SK-N-SH (cell line): ENCODE measurements around the gene SLC8A1.
A peak's percentile ranks its signal among the peaks of the same experiment; 100 is the strongest.

Experiments used
- CTCF ChIP-seq: fragments of 200-600 bp; sonication (generic); IDR thresholded peaks from 2 replicates; pipeline ENCODE4 v1.6.1; 2017; ENCODE audit warnings: antibody characterized with exemption, mild to moderate bottlenecking, moderate library complexity
- EP300 ChIP-seq, 2 experiments: IDR thresholded peaks; 2 replicates each; pipeline versions ENCODE4 v1.4.0 to v1.6.1; 2012; ENCODE audit warnings: borderline replicate concordance in 1 of 2, low read depth in 1 of 2, low read length in 1 of 2
- RCOR1 ChIP-seq: fragments of 150-350 bp; IDR thresholded peaks from 2 replicates; pipeline ENCODE4 v1.6.1; 2017; ENCODE audit warnings: antibody characterized with exemption, low read length
- TAF1 ChIP-seq: IDR thresholded peaks from 2 replicates; pipeline ENCODE4 v1.6.1; 2012; ENCODE audit warnings: low read depth, mild to moderate bottlenecking, low read length, moderate library complexity, borderline replicate concordance
- TF ChIP-seq, protein P1 (sequence below): IDR thresholded peaks from 2 replicates; pipeline ENCODE4 v1.6.1; 2012; ENCODE audit warnings: mild to moderate bottlenecking, low read depth, low read length, moderate library complexity
- TF ChIP-seq, protein P2 (sequence below): IDR thresholded peaks from 2 replicates; pipeline ENCODE4 v1.4.0; 2012; ENCODE audit warnings: low read depth

- TF ChIP-seq CTCF, result no peak
- TF ChIP-seq RCOR1, result peak; percentile 78
- no peak for TF ChIP-seq TAF1
- TF ChIP-seq, protein P1, sequence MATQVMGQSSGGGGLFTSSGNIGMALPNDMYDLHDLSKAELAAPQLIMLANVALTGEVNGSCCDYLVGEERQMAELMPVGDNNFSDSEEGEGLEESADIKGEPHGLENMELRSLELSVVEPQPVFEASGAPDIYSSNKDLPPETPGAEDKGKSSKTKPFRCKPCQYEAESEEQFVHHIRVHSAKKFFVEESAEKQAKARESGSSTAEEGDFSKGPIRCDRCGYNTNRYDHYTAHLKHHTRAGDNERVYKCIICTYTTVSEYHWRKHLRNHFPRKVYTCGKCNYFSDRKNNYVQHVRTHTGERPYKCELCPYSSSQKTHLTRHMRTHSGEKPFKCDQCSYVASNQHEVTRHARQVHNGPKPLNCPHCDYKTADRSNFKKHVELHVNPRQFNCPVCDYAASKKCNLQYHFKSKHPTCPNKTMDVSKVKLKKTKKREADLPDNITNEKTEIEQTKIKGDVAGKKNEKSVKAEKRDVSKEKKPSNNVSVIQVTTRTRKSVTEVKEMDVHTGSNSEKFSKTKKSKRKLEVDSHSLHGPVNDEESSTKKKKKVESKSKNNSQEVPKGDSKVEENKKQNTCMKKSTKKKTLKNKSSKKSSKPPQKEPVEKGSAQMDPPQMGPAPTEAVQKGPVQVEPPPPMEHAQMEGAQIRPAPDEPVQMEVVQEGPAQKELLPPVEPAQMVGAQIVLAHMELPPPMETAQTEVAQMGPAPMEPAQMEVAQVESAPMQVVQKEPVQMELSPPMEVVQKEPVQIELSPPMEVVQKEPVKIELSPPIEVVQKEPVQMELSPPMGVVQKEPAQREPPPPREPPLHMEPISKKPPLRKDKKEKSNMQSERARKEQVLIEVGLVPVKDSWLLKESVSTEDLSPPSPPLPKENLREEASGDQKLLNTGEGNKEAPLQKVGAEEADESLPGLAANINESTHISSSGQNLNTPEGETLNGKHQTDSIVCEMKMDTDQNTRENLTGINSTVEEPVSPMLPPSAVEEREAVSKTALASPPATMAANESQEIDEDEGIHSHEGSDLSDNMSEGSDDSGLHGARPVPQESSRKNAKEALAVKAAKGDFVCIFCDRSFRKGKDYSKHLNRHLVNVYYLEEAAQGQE, result no peak
- TF ChIP-seq, protein P2, sequence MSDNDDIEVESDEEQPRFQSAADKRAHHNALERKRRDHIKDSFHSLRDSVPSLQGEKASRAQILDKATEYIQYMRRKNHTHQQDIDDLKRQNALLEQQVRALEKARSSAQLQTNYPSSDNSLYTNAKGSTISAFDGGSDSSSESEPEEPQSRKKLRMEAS, result no peak
- peak in 1 of 2 experiments; percentile 77; a peak in 2 of 4 replicates for TF ChIP-seq EP300 (IDR thresholded peaks at IDR 0.05; ENCODE audit: borderline replicate concordance in 1 of 2, low read depth in 1 of 2, low read length in 1 of 2)
Observed at GRCh38 chr2:40430776-40431599, 20.9 kb downstream of the SLC8A1 start.
